OCI-LY7 (cell line): ENCODE measurements around the gene KIF27. TPM values are rescaled to one million over a fixed set of nuclear protein-coding genes. Genes with fewer than 3 reads are reported as not detected.

Experiments used
- BruUV-seq: library from RNA; stranded (reverse); fragments of 400-500 nt; replicated peaks from 2 replicates; lab custom pipeline; 2021; lab: Mats Ljungman, UMichigan
- CTCF ChIA-PET: fragments of 300-600 bp; sonication (Branson Sonifier 250); formaldehyde crosslinking; loops from one replicate; lab custom pipeline; 2022; ENCODE audit warnings: antibody characterized with exemption; ENCODE audit not compliant: unreplicated experiment; lab: Charles Lee
- POLR2A ChIA-PET: fragments of 300-600 bp; sonication (Branson Sonifier 250); formaldehyde crosslinking; loops from one replicate; lab custom pipeline; 2022; ENCODE audit warnings: antibody characterized with exemption; lab: Charles Lee
- DNase-seq: peaks from one replicate; pipeline ENCODE4 v3.0.0-alpha.2; 2015; ENCODE audit warnings: low spot score
- H2AFZ ChIP-seq: fragments of 200-600 bp; sonication (generic), shearing (Covaris generic); 2 replicates; pipeline ENCODE4 v1.6.1; 2014; ENCODE audit warnings: mild to moderate bottlenecking, antibody characterized with exemption, low read length, moderate library complexity
- H3K27ac ChIP-seq: fragments of 200-600 bp; sonication (generic); 2 replicates; pipeline ENCODE4 v1.5.1; 2014; ENCODE audit warnings: mixed run types, low read depth, mild to moderate bottlenecking, moderate library complexity, low read length, inconsistent platforms; ENCODE audit not compliant: poor library complexity, severe bottlenecking
- H3K36me3 ChIP-seq: fragments of 200-600 bp; sonication (generic); 2 replicates; pipeline ENCODE4 v1.6.1; 2014; ENCODE audit warnings: mild to moderate bottlenecking, antibody characterized with exemption, low read length, moderate library complexity, mixed read lengths; ENCODE audit not compliant: insufficient read depth
- H3K4me1 ChIP-seq: fragments of 200-600 bp; sonication (generic); 2 replicates; pipeline ENCODE4 v1.5.1; 2014; ENCODE audit warnings: mild to moderate bottlenecking, low read length; ENCODE audit not compliant: insufficient read depth, poor library complexity, severe bottlenecking
- H3K4me2 ChIP-seq: fragments of 200-600 bp; sonication (generic); 2 replicates; pipeline ENCODE4 v1.6.1; 2014; ENCODE audit warnings: mild to moderate bottlenecking, low read length
- H3K4me3 ChIP-seq: fragments of 200-600 bp; sonication (generic); 2 replicates; pipeline ENCODE4 v1.5.1; 2014; ENCODE audit warnings: mild to moderate bottlenecking, low read depth, low read length; ENCODE audit not compliant: poor library complexity, severe bottlenecking
- H3K79me2 ChIP-seq: fragments of 200-600 bp; sonication (generic); 2 replicates; pipeline ENCODE4 v1.6.1; 2016; ENCODE audit warnings: low read depth, mild to moderate bottlenecking, low read length, moderate library complexity, mixed read lengths; ENCODE audit not compliant: insufficient read depth
- H3K9me2 ChIP-seq: fragments of 200-600 bp; sonication (generic); 2 replicates; pipeline ENCODE4 v1.6.1; 2016; ENCODE audit warnings: mild to moderate bottlenecking, low read length, mixed read lengths; ENCODE audit not compliant: insufficient read depth
- H3K9me3 ChIP-seq: fragments of 200-600 bp; sonication (generic); 2 replicates; pipeline ENCODE4 v1.6.1; 2014; ENCODE audit warnings: mild to moderate bottlenecking, mixed run types, low read length, mixed read lengths
- H4K20me1 ChIP-seq: fragments of 200-600 bp; sonication (generic); 2 replicates; pipeline ENCODE4 v1.6.1; 2014; ENCODE audit warnings: mild to moderate bottlenecking, antibody characterized with exemption, low read length, moderate library complexity, mixed read lengths; ENCODE audit not compliant: insufficient read depth
- CTCF ChIP-seq: fragments of 200-600 bp; sonication (generic); conservative IDR thresholded peaks from 2 replicates; pipeline ENCODE4 v1.5.1; 2014; ENCODE audit warnings: mild to moderate bottlenecking, antibody characterized with exemption, low read length, moderate library complexity, mixed read lengths
- EZH2phosphoT487 ChIP-seq: fragments of 200-600 bp; sonication (generic); IDR thresholded peaks from 2 replicates; pipeline ENCODE4 v1.6.1; 2018; ENCODE audit warnings: low read depth, borderline replicate concordance, mild to moderate bottlenecking, mixed run types, antibody characterized with exemption, low read length, moderate library complexity, mixed read lengths
- intact Hi-C: fragments of 100-400 bp; cut with micrococcal nuclease; formaldehyde crosslinking; loops from one replicate; pipeline ENCODE4 v1.10.0; 2022; ENCODE audit not compliant: unreplicated experiment
- total RNA-seq, 2 experiments: library from RNA; depleted of rRNA in 1 of 2; stranded (reverse); fragments of >200 nt in 1 of 2; shearing (Covaris generic) in 1 of 2; gene quantifications; 2 replicates each; pipeline ENCODE4 v1.2.3, GENCODE V29; 2014 to 2022

The KIF27 gene
- total RNA-seq, 2 experiments from 2014 or later, result 5.6 to 7.3 TPM

GRCh38 chr9:83964973-83965349, 43.7 kb upstream of the KIF27 start:
- Histone ChIP-seq H3K27ac (peak overlapping the region; percentile 23), H3K4me3 (no peak overlapping the region), H3K79me2 (peaks cover 11% of the 10 kb centered on the region; the same call in 1 of the 2 replicates), H3K4me1 (no peaks in the 10 kb centered on the region), H4K20me1 (peaks cover 14% of the 10 kb centered on the region; the same call in 1 of the 2 replicates), H3K36me3 (peaks cover 44% of the 10 kb centered on the region), H3K9me3 (no peaks in the 10 kb centered on the region), H3K4me2 (no peak overlapping the region), H3K9me2 (no peaks in the 10 kb centered on the region), H2AFZ (no peak overlapping the region)
- no TSS peak for BruUV-seq
- intact Hi-C loops, result no loop called here
- no peak for TF ChIP-seq CTCF
- TF ChIP-seq EZH2phosphoT487, result no peak
- CTCF ChIA-PET, result no interaction called here
- DNase-seq, result no peak
- POLR2A ChIA-PET, result no interaction called here

GRCh38 chr9:83962165-83962564, 40.9 kb upstream of the KIF27 start:
- 0 out of 2 replicates have a peak, but pooled peaks cover 6% of the 10 kb centered on the region for H4K20me1 ChIP-seq
- POLR2A ChIA-PET, result interaction anchor here (0.7 to 3.2 kb wide), 6 partner anchors 9 to 157 kb away, joined by 3 to 14 read pairs (median 4); partner anchors contain the start of genes HNRNPK and RMI1
- TF ChIP-seq CTCF, result no peak
- TF ChIP-seq EZH2phosphoT487, result no peak
- no peak overlapping the region for H3K4me3 ChIP-seq
- H3K36me3 ChIP-seq, result peaks cover 16% of the 10 kb centered on the region
- H3K9me2 ChIP-seq, result no peaks in the 10 kb centered on the region
- H3K27ac ChIP-seq, result no peak overlapping the region
- DNase-seq, result no peak
- H3K9me3 ChIP-seq, result no peaks in the 10 kb centered on the region
- no peak overlapping the region for H3K4me2 ChIP-seq
- intact Hi-C loops, result no loop called here
- BruUV-seq, result no TSS peak
- CTCF ChIA-PET, result interaction anchor here (0.8 kb wide), 1 partner anchor 121 kb away, joined by 3 read pairs; no protein-coding TSS in a partner anchor
- H3K79me2 ChIP-seq, result no peaks in the 10 kb centered on the region
- H3K4me1 ChIP-seq, result peaks cover 9% of the 10 kb centered on the region
- H2AFZ ChIP-seq, result no peak overlapping the region

GRCh38 chr9:83960991-83961390, 39.8 kb upstream of the KIF27 start:
- H3K27ac ChIP-seq, result no peak overlapping the region
- no peak for DNase-seq
- peaks cover 4% of the 10 kb centered on the region; the same call in 1 of the 2 replicates for H3K36me3 ChIP-seq
- intact Hi-C loops, result no loop called here
- ChIA-PET POLR2A (interaction anchor here (0.6 to 3.2 kb wide), 5 partner anchors 10 to 39 kb away, joined by 3 to 14 read pairs (median 3); partner anchors contain the start of genes HNRNPK, KIF27 and RMI1), CTCF (no interaction called here)
- no peaks in the 10 kb centered on the region for H4K20me1 ChIP-seq
- peaks cover 13% of the 10 kb centered on the region for H3K4me1 ChIP-seq
- TF ChIP-seq EZH2phosphoT487, result no peak
- no peak for TF ChIP-seq CTCF
- H3K9me3 ChIP-seq, result no peaks in the 10 kb centered on the region
- no peak overlapping the region for H3K4me3 ChIP-seq
- no peak overlapping the region for H2AFZ ChIP-seq
- H3K9me2 ChIP-seq, result no peaks in the 10 kb centered on the region
- BruUV-seq, result no TSS peak
- peaks cover 1% of the 10 kb centered on the region; the same call in 1 of the 2 replicates for H3K79me2 ChIP-seq
- no peak overlapping the region for H3K4me2 ChIP-seq
